ENCODE data around the gene GLIS1.

- TF ChIP-seq EZH2phosphoT487 (IDR thresholded peaks at IDR 0.05; ENCODE audit: insufficient read depth, low read depth) = no peak
- no peak for TF ChIP-seq EZH2 (IDR thresholded peaks at IDR 0.05; ENCODE audit: insufficient read depth, poor library complexity, severe bottlenecking)
Measured at GRCh38 chr1:53705446-53706096, 33.4 kb downstream of the GLIS1 start.

Measured in GM23248 (cell line).